ENCODE data around the gene KAZN. TPM values are rescaled to one million over a fixed set of nuclear protein-coding genes. Genes with fewer than 3 reads are reported as not detected.

The KAZN gene
- total and polyA plus RNA-seq, 8 donors: 1.2 to 50.7 (median 6.8) TPM

GRCh38 chr1:14740016-14740415 is 141.5 kb downstream of the KAZN start:
- Histone ChIP-seq H3K9me3 (no peaks in the 10 kb centered on the region), H3K4me1 (no peaks in the 10 kb centered on the region), H3K36me3 (no peaks in the 10 kb centered on the region), H3K4me3 (no peak overlapping the region), H3K27ac (no peak overlapping the region), H3K27me3 (peaks cover 0 to 31% (median 10%) of the 10 kb centered on the region in 3 donors)
- DNase-seq: no peak
- intact Hi-C loops (cut with DNase I; ENCODE audit: low total_unique reads): no loop called here
- no peak for TF ChIP-seq CTCF (IDR thresholded peaks at IDR 0.05)
- no peak for TF ChIP-seq POLR2A (IDR thresholded peaks at IDR 0.05)
- no peak for TF ChIP-seq EP300 (IDR thresholded peaks at IDR 0.05)
- TF ChIP-seq POLR2AphosphoS5 (IDR thresholded peaks at IDR 0.05): no peak
- WGBS, 5 donors: 56 to 70% (median 65%) methylated on average over 8 of the region's 8 CpGs

GRCh38 chr1:14741082-14741481 is 142.6 kb downstream of the KAZN start:
- Histone ChIP-seq H3K36me3 (no peaks in the 10 kb centered on the region), H3K27me3 (peaks cover 0 to 25% (median 10%) of the 10 kb centered on the region in 3 donors), H3K27ac (peak overlapping the region in 1 of 5 donors; percentile 33), H3K9me3 (no peaks in the 10 kb centered on the region), H3K4me3 (no peak overlapping the region), H3K4me1 (no peaks in the 10 kb centered on the region)
- TF ChIP-seq POLR2AphosphoS5 (IDR thresholded peaks at IDR 0.05) (no peak), CTCF (IDR thresholded peaks at IDR 0.05) (no peak), EP300 (IDR thresholded peaks at IDR 0.05) (no peak), POLR2A (IDR thresholded peaks at IDR 0.05) (no peak)
- WGBS, 5 donors: 74 to 81% (median 78%) methylated on average over 5 of the region's 5 CpGs
- DNase-seq: no peak
- intact Hi-C loops (cut with DNase I; ENCODE audit: low total_unique reads): no loop called here

GRCh38 chr1:14741532-14741931 is 143.0 kb downstream of the KAZN start:
- WGBS, 5 donors: 45 to 54% (median 45%) methylated on average over 2 of the region's 2 CpGs
- no peak for DNase-seq

GRCh38 chr1:14742181-14742980 is 143.9 kb downstream of the KAZN start:
- H3K9me3 ChIP-seq: no peaks in the 10 kb centered on the region
- no peak overlapping the region for H3K4me3 ChIP-seq
- peaks cover 0 to 19% (median 10%) of the 10 kb centered on the region in 3 donors for H3K27me3 ChIP-seq
- no peaks in the 10 kb centered on the region for H3K4me1 ChIP-seq
- peak overlapping the region in 3 of 5 donors; percentile 20 to 33 (median 20) for H3K27ac ChIP-seq
- no peak for DNase-seq
- TF ChIP-seq POLR2AphosphoS5 (IDR thresholded peaks at IDR 0.05) (peak in 2 of 3 donors; percentile 10 to 62), POLR2A (IDR thresholded peaks at IDR 0.05) (no peak)
- WGBS, 5 donors: 52 to 64% (median 58%) methylated on average over 8 to 9 of the region's 9 CpGs
- no peaks in the 10 kb centered on the region for H3K36me3 ChIP-seq
- intact Hi-C loops (cut with DNase I; ENCODE audit: low total_unique reads): no loop called here

More at GRCh38 chr1:14741532-14741931, 143.0 kb downstream of the KAZN start:
- Histone ChIP-seq H3K27ac (peak overlapping the region in 3 of 5 donors; percentile 20 to 33 (median 20)), H3K36me3 (no peaks in the 10 kb centered on the region), H3K27me3 (peaks cover 0 to 25% (median 10%) of the 10 kb centered on the region in 3 donors), H3K4me3 (no peak overlapping the region), H3K9me3 (no peaks in the 10 kb centered on the region), H3K4me1 (no peaks in the 10 kb centered on the region)
- intact Hi-C loops (cut with DNase I; ENCODE audit: low total_unique reads): no loop called here
- TF ChIP-seq CTCF (IDR thresholded peaks at IDR 0.05): no peak

GRCh38 chr1:14743368-14743767 is 144.9 kb downstream of the KAZN start:
- no peak overlapping the region for H3K27ac ChIP-seq
- WGBS, 5 donors: 82 to 89% (median 83%) methylated on average over 6 of the region's 6 CpGs
- intact Hi-C loops (cut with DNase I; ENCODE audit: low total_unique reads): no loop called here

More at GRCh38 chr1:14743368-14743767, 144.9 kb downstream of the KAZN start:
- Histone ChIP-seq H3K4me1 (no peaks in the 10 kb centered on the region), H3K36me3 (no peaks in the 10 kb centered on the region), H3K9me3 (no peaks in the 10 kb centered on the region), H3K27me3 (peaks cover 0 to 18% (median 10%) of the 10 kb centered on the region in 3 donors), H3K4me3 (no peak overlapping the region)
- no peak for DNase-seq
- TF ChIP-seq POLR2AphosphoS5 (IDR thresholded peaks at IDR 0.05) (no peak), POLR2A (IDR thresholded peaks at IDR 0.05) (no peak), EP300 (IDR thresholded peaks at IDR 0.05) (no peak), CTCF (IDR thresholded peaks at IDR 0.05) (no peak)
